CD4-positive, alpha-beta T cell treated with Interleukin-15 for 1 hour (primary cell): Measurements from ENCODE around the gene FRAS1.
"Not testable (repeated sequence)": the region's sequence is repeated elsewhere in the genome, so short reads cannot be mapped to it uniquely, and the experiment has no call there.

Source experiments
- DNase-seq: peaks from one replicate; pipeline ENCODE4 v3.0.0-alpha.2; 2020

The FRAS1 gene

GRCh38 chr4:78057600-78058550 lies 752 bp downstream of the FRAS1 start:
- no peak for DNase-seq

- DNase-seq = no peak
Observed at GRCh38 chr4:78058591-78059523, 1.7 kb downstream of the FRAS1 start.

- no peak for DNase-seq
Observed at GRCh38 chr4:78059524-78059889, 2.4 kb downstream of the FRAS1 start.

- no peak for DNase-seq
Observed at GRCh38 chr4:78059938-78060337, 2.8 kb downstream of the FRAS1 start.

GRCh38 chr4:78061939-78062570 lies 4.9 kb downstream of the FRAS1 start:
- no peak for DNase-seq

GRCh38 chr4:78065508-78066192 lies 8.5 kb downstream of the FRAS1 start:
- DNase-seq = no peak

GRCh38 chr4:78068481-78068880 lies 11.4 kb downstream of the FRAS1 start:
- no peak for DNase-seq

- no peak for DNase-seq
Observed at GRCh38 chr4:78069319-78069718, 12.2 kb downstream of the FRAS1 start.

- DNase-seq = no peak
Observed at GRCh38 chr4:78069859-78070258, 12.7 kb downstream of the FRAS1 start.

GRCh38 chr4:78070731-78071282 lies 13.7 kb downstream of the FRAS1 start:
- no peak for DNase-seq

- DNase-seq = no peak
Observed at GRCh38 chr4:78074759-78075158, 17.6 kb downstream of the FRAS1 start.

- no peak for DNase-seq
Observed at GRCh38 chr4:78075986-78076385, 18.9 kb downstream of the FRAS1 start.

GRCh38 chr4:78078101-78078500 lies 21.0 kb downstream of the FRAS1 start:
- DNase-seq = no peak

GRCh38 chr4:78079726-78080430 lies 22.8 kb downstream of the FRAS1 start:
- DNase-seq = no peak

GRCh38 chr4:78081541-78081940 lies 24.4 kb downstream of the FRAS1 start:
- no peak for DNase-seq

GRCh38 chr4:78083035-78083434 lies 25.9 kb downstream of the FRAS1 start:
- DNase-seq = no peak

- DNase-seq = no peak
Observed at GRCh38 chr4:78091534-78091933, 34.4 kb downstream of the FRAS1 start.

- not testable (repeated sequence) for DNase-seq
Observed at GRCh38 chr4:78092350-78092749, 35.2 kb downstream of the FRAS1 start.

GRCh38 chr4:78092850-78093249 lies 35.7 kb downstream of the FRAS1 start:
- DNase-seq = no peak

GRCh38 chr4:78095081-78095480 lies 38.0 kb downstream of the FRAS1 start:
- no peak for DNase-seq

- no peak for DNase-seq
Observed at GRCh38 chr4:78099058-78099457, 41.9 kb downstream of the FRAS1 start.

- no peak for DNase-seq
Observed at GRCh38 chr4:78100060-78100459, 42.9 kb downstream of the FRAS1 start.
